ENCODE measurements around the gene ZDHHC7.
A peak's percentile ranks its signal among the peaks of the same experiment; 100 is the strongest.

- TF ChIP-seq CTCF (IDR thresholded peaks at IDR 0.05): no peak
- peak; percentile 46 for TF ChIP-seq POLR2AphosphoS5 (IDR thresholded peaks at IDR 0.05)
Measured at GRCh38 chr16:84933774-84934631, 77.3 kb downstream of the ZDHHC7 start.

Measured in gastroesophageal sphincter (tissue), 3 donors.